WTC11 (cell line): Measurements from ENCODE around the gene DGCR8. TPM values are rescaled to one million over a fixed set of nuclear protein-coding genes. Genes with fewer than 3 reads are reported as not detected.

Experiments used
- ATAC-seq: fragments of 200-7000 bp; cut with Tn5 transposase; 2 replicates; pipeline ENCODE4 v1.10.0; 2021; ENCODE audit warnings: mild to moderate bottlenecking, moderate library complexity
- CTCF ChIA-PET: fragments of 300-600 bp; sonication (Branson Sonifier 250); formaldehyde crosslinking; loops from one replicate; lab custom pipeline; 2021; ENCODE audit warnings: antibody characterized with exemption; lab: Charles Lee
- POLR2A ChIA-PET: fragments of 350-600 bp; sonication (Branson Sonifier 250); formaldehyde crosslinking; loops from one replicate; lab custom pipeline; 2021; ENCODE audit warnings: antibody characterized with exemption; lab: Charles Lee
- DNase-seq: peaks from one replicate; pipeline ENCODE4 v3.0.0; 2021; ENCODE audit warnings: low spot score
- H3K27ac Mint-ChIP-seq: 2 replicates; pipeline ENCODE4 v1.8.0; 2021; ENCODE audit warnings: mixed read lengths
- H3K27me3 Mint-ChIP-seq: 2 replicates; pipeline ENCODE4 v1.8.0; 2021; ENCODE audit warnings: low read depth, mild to moderate bottlenecking, moderate library complexity, mixed read lengths
- H3K36me3 Mint-ChIP-seq: 2 replicates; pipeline ENCODE4 v1.8.0; 2021; ENCODE audit warnings: mixed read lengths
- H3K4me1 Mint-ChIP-seq: 2 replicates; pipeline ENCODE4 v1.8.0; 2022; ENCODE audit warnings: mixed read lengths
- H3K4me3 Mint-ChIP-seq: 2 replicates; pipeline ENCODE4 v1.8.0; 2021; ENCODE audit warnings: mild to moderate bottlenecking, moderate library complexity, mixed read lengths
- H3K9me3 Mint-ChIP-seq: 2 replicates; pipeline ENCODE4 v1.8.0; 2021; ENCODE audit warnings: mixed read lengths
- ATF2 ChIP-seq: sonication (generic); formaldehyde crosslinking; IDR thresholded peaks from 2 replicates; pipeline ENCODE4 v1.8.1; 2022; ENCODE audit warnings: low read depth, missing genetic modification reagents, borderline replicate concordance
- EMX1 ChIP-seq: fragments of 250-450 bp; sonication (Bioruptor Pico); IDR thresholded peaks from 2 replicates; pipeline ENCODE4 v1.8.0; 2021; ENCODE audit warnings: mild to moderate bottlenecking
- FOXP4 ChIP-seq: sonication (generic); formaldehyde crosslinking; IDR thresholded peaks from 2 replicates; pipeline ENCODE4 v1.8.0; 2022; ENCODE audit warnings: mild to moderate bottlenecking, missing genetic modification reagents
- KAT7 ChIP-seq: sonication (generic); formaldehyde crosslinking; IDR thresholded peaks from 2 replicates; pipeline ENCODE4 v1.8.1; 2023; ENCODE audit warnings: missing genetic modification reagents, mild to moderate bottlenecking, borderline replicate concordance
- MAX ChIP-seq: sonication (generic); formaldehyde crosslinking; IDR thresholded peaks from 2 replicates; pipeline ENCODE4 v1.8.0; 2022; ENCODE audit warnings: mild to moderate bottlenecking, missing genetic modification reagents
- NR1H2 ChIP-seq: sonication (generic); formaldehyde crosslinking; IDR thresholded peaks from 2 replicates; pipeline ENCODE4 v1.9.0; 2021; ENCODE audit warnings: mild to moderate bottlenecking, moderate library complexity, missing genetic modification reagents
- NR2C2 ChIP-seq: sonication (generic); formaldehyde crosslinking; IDR thresholded peaks from 2 replicates; pipeline ENCODE4 v1.8.0; 2022; ENCODE audit warnings: mild to moderate bottlenecking, missing genetic modification reagents
- PRRX2 ChIP-seq: fragments of 250-450 bp; sonication (Bioruptor Pico); IDR thresholded peaks from 2 replicates; pipeline ENCODE4 v1.8.0; 2021; ENCODE audit warnings: mild to moderate bottlenecking
- SP1 ChIP-seq: sonication (generic); formaldehyde crosslinking; conservative IDR thresholded peaks from 2 replicates; pipeline ENCODE4 v1.8.1; 2022; ENCODE audit warnings: missing genetic modification reagents
- STAT6 ChIP-seq: sonication (generic); formaldehyde crosslinking; conservative IDR thresholded peaks from 2 replicates; pipeline ENCODE4 v1.8.1; 2023; ENCODE audit warnings: mild to moderate bottlenecking, low read depth, missing genetic modification reagents, moderate library complexity
- ZBTB21 ChIP-seq: sonication (generic); formaldehyde crosslinking; IDR thresholded peaks from 2 replicates; pipeline ENCODE4 v1.8.1; 2023; ENCODE audit warnings: mild to moderate bottlenecking, missing genetic modification reagents, borderline replicate concordance
- ZMAT4 ChIP-seq: fragments of 250-450 bp; sonication (Bioruptor Pico); IDR thresholded peaks from 2 replicates; pipeline ENCODE4 v1.9.0; 2021; ENCODE audit warnings: mild to moderate bottlenecking
- ZNF138 ChIP-seq: sonication (generic); formaldehyde crosslinking; conservative IDR thresholded peaks from 2 replicates; pipeline ENCODE4 v1.8.1; 2022; ENCODE audit warnings: mild to moderate bottlenecking, moderate library complexity, missing genetic modification reagents
- total RNA-seq: library from RNA; stranded (reverse); gene quantifications from 3 replicates; pipeline ENCODE4 v1.2.3, GENCODE V29; 2021
- TF ChIP-seq, protein P1 (sequence below): sonication (generic); formaldehyde crosslinking; IDR thresholded peaks from 2 replicates; pipeline ENCODE4 v1.8.1; 2023; ENCODE audit warnings: mild to moderate bottlenecking, missing genetic modification reagents
- TF ChIP-seq, protein P2 (sequence below): sonication (generic); formaldehyde crosslinking; IDR thresholded peaks from 2 replicates; pipeline ENCODE4 v1.8.1; 2022; ENCODE audit warnings: mild to moderate bottlenecking, missing genetic modification reagents, moderate library complexity, borderline replicate concordance
- TF ChIP-seq, protein P3 (sequence below): fragments of 250-450 bp; sonication (Bioruptor Pico); IDR thresholded peaks from 2 replicates; pipeline ENCODE4 v1.8.0; 2021; ENCODE audit warnings: mild to moderate bottlenecking

Gene DGCR8
- total RNA-seq, 1 experiment from 2014 or later, result 55.0 TPM

DNA sequence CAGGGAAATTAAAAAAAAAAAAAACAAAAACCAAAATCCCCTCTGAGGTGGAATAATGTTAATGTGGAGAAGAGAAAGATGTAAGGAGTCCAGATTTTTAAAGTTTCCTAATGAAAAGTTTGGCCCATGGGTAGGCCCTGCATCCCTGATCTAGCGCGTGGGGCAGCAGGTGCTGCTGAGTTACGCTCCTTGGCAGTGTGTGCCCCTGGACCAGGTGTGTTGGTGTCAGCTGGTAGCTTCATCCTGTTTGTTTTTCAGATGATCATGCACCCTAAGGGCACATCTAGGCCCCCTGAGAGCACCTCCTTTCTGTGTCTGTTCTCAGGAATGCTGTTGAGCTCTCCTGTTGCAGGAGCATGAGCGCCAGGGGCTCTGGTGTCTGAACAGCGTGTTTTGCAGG, 6.7 kb downstream of the DGCR8 start:
- Mint-ChIP-seq H3K27ac (no peak overlapping the region), H3K36me3 (peaks cover 65% of the 10 kb centered on the region), H3K27me3 (no peaks in the 10 kb centered on the region), H3K4me1 (peaks cover 30% of the 10 kb centered on the region), H3K9me3 (no peaks in the 10 kb centered on the region), H3K4me3 (no peak overlapping the region)
- ChIA-PET POLR2A (no interaction called here), CTCF (interaction anchor here (1.8 kb wide), 1 partner anchor 14 kb away, joined by 4 read pairs; no protein-coding TSS in a partner anchor)
- no peak for TF ChIP-seq NR2C2 (CRISPR knock-in tag)
- TF ChIP-seq, protein P1, sequence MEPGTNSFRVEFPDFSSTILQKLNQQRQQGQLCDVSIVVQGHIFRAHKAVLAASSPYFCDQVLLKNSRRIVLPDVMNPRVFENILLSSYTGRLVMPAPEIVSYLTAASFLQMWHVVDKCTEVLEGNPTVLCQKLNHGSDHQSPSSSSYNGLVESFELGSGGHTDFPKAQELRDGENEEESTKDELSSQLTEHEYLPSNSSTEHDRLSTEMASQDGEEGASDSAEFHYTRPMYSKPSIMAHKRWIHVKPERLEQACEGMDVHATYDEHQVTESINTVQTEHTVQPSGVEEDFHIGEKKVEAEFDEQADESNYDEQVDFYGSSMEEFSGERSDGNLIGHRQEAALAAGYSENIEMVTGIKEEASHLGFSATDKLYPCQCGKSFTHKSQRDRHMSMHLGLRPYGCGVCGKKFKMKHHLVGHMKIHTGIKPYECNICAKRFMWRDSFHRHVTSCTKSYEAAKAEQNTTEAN (CRISPR knock-in tag), result no peak
- no peak for TF ChIP-seq FOXP4 (CRISPR knock-in tag)
- TF ChIP-seq MAX (CRISPR knock-in tag), result no peak
- TF ChIP-seq, protein P2, sequence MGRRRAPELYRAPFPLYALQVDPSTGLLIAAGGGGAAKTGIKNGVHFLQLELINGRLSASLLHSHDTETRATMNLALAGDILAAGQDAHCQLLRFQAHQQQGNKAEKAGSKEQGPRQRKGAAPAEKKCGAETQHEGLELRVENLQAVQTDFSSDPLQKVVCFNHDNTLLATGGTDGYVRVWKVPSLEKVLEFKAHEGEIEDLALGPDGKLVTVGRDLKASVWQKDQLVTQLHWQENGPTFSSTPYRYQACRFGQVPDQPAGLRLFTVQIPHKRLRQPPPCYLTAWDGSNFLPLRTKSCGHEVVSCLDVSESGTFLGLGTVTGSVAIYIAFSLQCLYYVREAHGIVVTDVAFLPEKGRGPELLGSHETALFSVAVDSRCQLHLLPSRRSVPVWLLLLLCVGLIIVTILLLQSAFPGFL (CRISPR knock-in tag), result no peak
- no peak for TF ChIP-seq ZMAT4
- TF ChIP-seq ZBTB21, result no peak
- no peak for TF ChIP-seq ATF2 (CRISPR knock-in tag)
- DNase-seq (no peak), ATAC-seq (no peak)

DNA sequence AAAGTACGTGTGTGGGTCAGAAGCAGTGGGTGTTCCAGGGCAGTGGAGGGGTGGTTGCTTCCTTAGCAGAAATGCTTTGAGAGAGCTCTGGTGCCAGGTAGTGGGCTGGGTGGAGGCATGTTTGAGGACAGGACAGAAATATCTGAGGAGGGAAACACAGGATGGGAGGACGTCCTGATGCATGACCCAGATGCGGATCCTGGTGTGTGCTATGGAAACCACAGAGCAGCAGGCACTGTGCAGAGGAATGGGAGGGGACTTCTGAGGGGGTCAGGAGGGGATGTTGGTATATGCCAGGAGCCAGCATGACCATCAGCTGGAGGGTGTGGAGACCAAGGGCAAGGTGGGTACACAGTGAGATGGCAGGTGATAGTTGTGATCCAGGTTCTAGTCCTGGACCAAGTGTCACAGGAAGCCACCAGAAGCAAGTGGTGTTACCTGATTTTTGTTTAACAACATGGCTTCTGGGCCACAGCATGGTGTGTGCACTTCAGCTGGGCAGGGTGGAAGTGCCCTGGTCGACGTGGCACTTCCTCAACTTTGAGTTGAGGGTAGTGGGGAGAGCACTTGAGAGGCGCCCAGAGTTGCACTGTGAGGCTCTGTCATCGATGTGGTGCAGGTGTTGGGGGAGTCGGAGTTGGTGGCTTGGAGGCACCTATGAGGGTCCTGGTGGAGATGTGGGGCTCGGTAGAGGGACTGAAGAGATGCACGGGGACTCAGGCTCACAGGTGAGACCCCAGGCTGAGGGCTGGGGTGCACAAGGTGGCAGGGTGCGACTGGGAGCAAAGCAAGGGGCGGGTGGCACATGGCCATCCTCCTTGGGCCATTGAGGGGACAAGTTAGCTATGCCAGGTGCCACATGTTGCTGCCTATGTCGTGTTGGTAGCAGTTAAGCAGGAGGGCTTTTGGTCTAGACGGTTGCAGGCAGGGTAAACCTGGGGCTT, 7.5 kb downstream of the DGCR8 start:
- H3K27ac Mint-ChIP-seq, result no peak overlapping the region
- H3K4me1 Mint-ChIP-seq, result peaks cover 25% of the 10 kb centered on the region
- no peak for DNase-seq
- no peak for ATAC-seq
- peaks cover 73% of the 10 kb centered on the region for H3K36me3 Mint-ChIP-seq
- H3K9me3 Mint-ChIP-seq, result no peaks in the 10 kb centered on the region
- ChIA-PET POLR2A (no interaction called here), CTCF (no interaction called here)
- no peak overlapping the region for H3K4me3 Mint-ChIP-seq
- H3K27me3 Mint-ChIP-seq, result no peaks in the 10 kb centered on the region
- TF ChIP-seq ZNF138 (CRISPR knock-in tag) (no peak), ATF2 (CRISPR knock-in tag) (no peak), NR1H2 (no peak), SP1 (CRISPR knock-in tag) (no peak), STAT6 (CRISPR knock-in tag) (no peak), EMX1 (CRISPR knock-in tag) (no peak), PRRX2 (CRISPR knock-in tag) (no peak), KAT7 (CRISPR knock-in tag) (no peak)
- TF ChIP-seq, protein P3, sequence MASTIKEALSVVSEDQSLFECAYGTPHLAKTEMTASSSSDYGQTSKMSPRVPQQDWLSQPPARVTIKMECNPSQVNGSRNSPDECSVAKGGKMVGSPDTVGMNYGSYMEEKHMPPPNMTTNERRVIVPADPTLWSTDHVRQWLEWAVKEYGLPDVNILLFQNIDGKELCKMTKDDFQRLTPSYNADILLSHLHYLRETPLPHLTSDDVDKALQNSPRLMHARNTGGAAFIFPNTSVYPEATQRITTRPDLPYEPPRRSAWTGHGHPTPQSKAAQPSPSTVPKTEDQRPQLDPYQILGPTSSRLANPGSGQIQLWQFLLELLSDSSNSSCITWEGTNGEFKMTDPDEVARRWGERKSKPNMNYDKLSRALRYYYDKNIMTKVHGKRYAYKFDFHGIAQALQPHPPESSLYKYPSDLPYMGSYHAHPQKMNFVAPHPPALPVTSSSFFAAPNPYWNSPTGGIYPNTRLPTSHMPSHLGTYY (CRISPR knock-in tag), result no peak
